ENCODE measurements around the gene FNDC3B.

- TF ChIP-seq INSM2 (tag by site-specific recombination; IDR thresholded peaks at IDR 0.05), result no peak
- no peak for TF ChIP-seq KLF16 (tag by site-specific recombination; IDR thresholded peaks at IDR 0.05)
- TF ChIP-seq KLF9 (tag by site-specific recombination; IDR thresholded peaks at IDR 0.05; ENCODE audit: low read depth), result no peak
- no peak for TF ChIP-seq HOXA7 (CRISPR knock-in tag; IDR thresholded peaks at IDR 0.05; ENCODE audit: borderline replicate concordance)
Measured at GRCh38 chr3:172170841-172171240, 131.5 kb downstream of the FNDC3B start.
